NCI-H2107 treated with DMSO at 0.1 percent for 48 hours (cell line): ENCODE measurements around the gene MZT2A.
"Not testable (repeated sequence)": the region's sequence is repeated elsewhere in the genome, so short reads cannot be mapped to it uniquely, and the experiment has no call there.

Experiments used
- DNase-seq: peaks from one replicate; lab custom pipeline; 2025; ENCODE audit not compliant: unreplicated experiment; lab: John Stamatoyannopoulos, UW

The MZT2A gene

GRCh38 chr2:131467722-131468121 lies 24.5 kb downstream of the MZT2A start:
- not testable (repeated sequence) for DNase-seq

- DNase-seq = not testable (repeated sequence)
These were observed 37.3 kb downstream of the MZT2A start for GRCh38 chr2:131454914-131455313.

- DNase-seq = not testable (repeated sequence)
These were observed 40.8 kb downstream of the MZT2A start for GRCh38 chr2:131451265-131451949.

GRCh38 chr2:131447981-131448380 lies 44.2 kb downstream of the MZT2A start:
- DNase-seq = not testable (repeated sequence)

- no peak for DNase-seq
These were observed 46.3 kb downstream of the MZT2A start for GRCh38 chr2:131445896-131446295.

GRCh38 chr2:131445515-131445797 lies 46.7 kb downstream of the MZT2A start:
- not testable (repeated sequence) for DNase-seq

- not testable (repeated sequence) for DNase-seq
These were observed 47.3 kb downstream of the MZT2A start for GRCh38 chr2:131444736-131445514.

- DNase-seq = not testable (repeated sequence)
These were observed 51.3 kb downstream of the MZT2A start for GRCh38 chr2:131440742-131441468.
